PC-3 (cell line): Measurements from ENCODE around the gene BNIP2. TPM values are rescaled to one million over a fixed set of nuclear protein-coding genes. Genes with fewer than 3 reads are reported as not detected.

ENCODE experiments used
- ATAC-seq: fragments of 200-7000 bp; cut with Tn5 transposase; 2 replicates; pipeline ENCODE4 v1.9.1; 2020; ENCODE audit warnings: mild to moderate bottlenecking, moderate library complexity
- BruUV-seq: library from RNA; stranded (reverse); fragments of 400-500 nt; replicated peaks from 2 replicates; lab custom pipeline; 2021; lab: Mats Ljungman, UMichigan
- CTCF ChIA-PET: fragments of 300-600 bp; sonication (Branson Sonifier 250); formaldehyde crosslinking; loops from one replicate; lab custom pipeline; 2022; ENCODE audit warnings: antibody characterized with exemption; lab: Charles Lee
- POLR2A ChIA-PET: fragments of 300-600 bp; sonication (Branson Sonifier 250); formaldehyde crosslinking; loops from one replicate; lab custom pipeline; 2022; ENCODE audit warnings: antibody characterized with exemption; ENCODE audit not compliant: unreplicated experiment; lab: Charles Lee
- DNase-seq: peaks from one replicate; pipeline ENCODE4 v3.0.0-alpha.2; 2015
- H2AFZ ChIP-seq: fragments of 300-600 bp; sonication (generic); 2 replicates; pipeline ENCODE4 v1.6.0; 2016; ENCODE audit warnings: antibody characterized with exemption, low read length
- H3F3A ChIP-seq: fragments of 300-600 bp; sonication (generic); one replicate; pipeline ENCODE4 v1.6.0; 2017; ENCODE audit warnings: antibody characterized with exemption, low read length, control low read depth, mild to moderate bottlenecking; ENCODE audit not compliant: unreplicated experiment
- H3K27ac ChIP-seq: fragments of 300-600 bp; sonication (generic); 2 replicates; pipeline ENCODE4 v1.5.1; 2016; ENCODE audit warnings: mild to moderate bottlenecking, low read length
- H3K27me3 ChIP-seq: fragments of 300-600 bp; sonication (generic); 2 replicates; pipeline ENCODE4 v1.6.1; 2016; ENCODE audit warnings: low read length, mixed read lengths
- H3K36me3 ChIP-seq: fragments of 300-600 bp; sonication (generic); 2 replicates; pipeline ENCODE4 v1.6.1; 2016; ENCODE audit warnings: low read depth, mixed run types, low read length, mixed read lengths
- H3K4me1 ChIP-seq: fragments of 300-600 bp; sonication (generic); 2 replicates; pipeline ENCODE4 v1.5.1; 2016; ENCODE audit warnings: low read length; ENCODE audit not compliant: insufficient read depth
- H3K4me2 ChIP-seq: fragments of 300-600 bp; sonication (generic); 2 replicates; pipeline ENCODE4 v1.6.0; 2016; ENCODE audit warnings: low read length
- H3K4me3 ChIP-seq: fragments of 300-600 bp; sonication (generic); 2 replicates; pipeline ENCODE4 v1.5.1; 2016; ENCODE audit warnings: mild to moderate bottlenecking, low read length, mixed read lengths
- H3K79me2 ChIP-seq: fragments of 300-600 bp; sonication (generic); 2 replicates; pipeline ENCODE4 v1.6.1; 2017; ENCODE audit warnings: low read length, mixed read lengths
- H3K9ac ChIP-seq: fragments of 300-600 bp; sonication (generic); 2 replicates; pipeline ENCODE4 v1.6.0; 2016; ENCODE audit warnings: mild to moderate bottlenecking, low read length
- H3K9me2 ChIP-seq: fragments of 300-600 bp; sonication (generic); replicated peaks from 2 replicates; pipeline ENCODE4 v1.6.1; 2016; ENCODE audit warnings: mixed run types, low read length, mixed read lengths
- H3K9me3 ChIP-seq: fragments of 300-600 bp; sonication (generic); 2 replicates; pipeline ENCODE4 v1.6.1; 2016; ENCODE audit warnings: low read length, mixed read lengths
- H4K20me1 ChIP-seq: fragments of 300-600 bp; sonication (generic); 2 replicates; pipeline ENCODE4 v1.6.1; 2016; ENCODE audit warnings: low read length, mixed read lengths
- EZH2 ChIP-seq: fragments of 300-600 bp; sonication (generic); IDR thresholded peaks from one replicate; pipeline ENCODE4 v1.6.1; 2017; ENCODE audit warnings: antibody characterized with exemption, mild to moderate bottlenecking, low read length; ENCODE audit not compliant: unreplicated experiment
- EZH2phosphoT487 ChIP-seq: fragments of 300-600 bp; sonication (generic); IDR thresholded peaks from 2 replicates; pipeline ENCODE4 v1.6.1; 2018; ENCODE audit warnings: mild to moderate bottlenecking, antibody characterized with exemption, low read length, borderline replicate concordance
- intact Hi-C: fragments of 100-400 bp; cut with micrococcal nuclease; formaldehyde crosslinking; loops from 2 replicates; pipeline ENCODE4 v1.9.0; 2023
- total RNA-seq: library from RNA; depleted of rRNA; stranded (reverse); fragments of >200 nt; gene quantifications from 2 replicates; pipeline ENCODE4 v1.2.3, GENCODE V29; 2014
- TF ChIP-seq, protein P1 (sequence below): fragments of 300-600 bp; sonication (generic); conservative IDR thresholded peaks from 2 replicates; pipeline ENCODE4 v1.5.1; 2017; ENCODE audit warnings: antibody characterized with exemption, low read depth, mild to moderate bottlenecking, low read length

The BNIP2 gene
- total RNA-seq, 1 experiment from 2014 or later: 46.1 TPM

DNA sequence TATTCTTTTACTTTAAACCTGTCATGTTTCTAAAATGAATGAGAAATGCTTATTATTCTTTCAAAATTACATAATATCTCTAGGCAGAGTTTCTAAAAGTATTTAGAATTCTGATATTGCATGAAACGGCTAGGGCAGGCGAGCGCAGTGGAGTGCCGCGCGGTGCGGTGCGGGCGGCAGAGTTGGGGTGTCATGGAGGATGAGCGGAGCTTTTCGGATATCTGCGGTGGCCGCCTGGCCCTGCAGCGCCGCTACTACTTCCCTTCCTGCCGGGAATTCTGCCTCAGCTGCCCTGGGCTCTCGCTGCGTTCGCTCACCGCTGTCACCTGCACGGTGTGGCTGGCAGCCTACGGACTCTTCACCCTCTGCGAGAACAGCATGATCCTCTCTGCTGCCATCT, 12.6 kb downstream of the BNIP2 start:
- Histone ChIP-seq H3K27me3 (no peaks in the 10 kb centered on the region), H3K79me2 (no peaks in the 10 kb centered on the region), H3F3A (no peaks in the 10 kb centered on the region), H3K9ac (no peak overlapping the region), H3K4me1 (no peaks in the 10 kb centered on the region), H3K4me2 (no peak overlapping the region), H3K9me3 (no peaks in the 10 kb centered on the region), H3K36me3 (peaks cover 53% of the 10 kb centered on the region), H3K4me3 (no peak overlapping the region), H3K27ac (no peak overlapping the region), H2AFZ (no peak overlapping the region), H4K20me1 (no peaks in the 10 kb centered on the region), H3K9me2 (no peaks in the 10 kb centered on the region)
- ATAC-seq: no peak
- intact Hi-C loops: no loop called here
- TF ChIP-seq, protein P1, sequence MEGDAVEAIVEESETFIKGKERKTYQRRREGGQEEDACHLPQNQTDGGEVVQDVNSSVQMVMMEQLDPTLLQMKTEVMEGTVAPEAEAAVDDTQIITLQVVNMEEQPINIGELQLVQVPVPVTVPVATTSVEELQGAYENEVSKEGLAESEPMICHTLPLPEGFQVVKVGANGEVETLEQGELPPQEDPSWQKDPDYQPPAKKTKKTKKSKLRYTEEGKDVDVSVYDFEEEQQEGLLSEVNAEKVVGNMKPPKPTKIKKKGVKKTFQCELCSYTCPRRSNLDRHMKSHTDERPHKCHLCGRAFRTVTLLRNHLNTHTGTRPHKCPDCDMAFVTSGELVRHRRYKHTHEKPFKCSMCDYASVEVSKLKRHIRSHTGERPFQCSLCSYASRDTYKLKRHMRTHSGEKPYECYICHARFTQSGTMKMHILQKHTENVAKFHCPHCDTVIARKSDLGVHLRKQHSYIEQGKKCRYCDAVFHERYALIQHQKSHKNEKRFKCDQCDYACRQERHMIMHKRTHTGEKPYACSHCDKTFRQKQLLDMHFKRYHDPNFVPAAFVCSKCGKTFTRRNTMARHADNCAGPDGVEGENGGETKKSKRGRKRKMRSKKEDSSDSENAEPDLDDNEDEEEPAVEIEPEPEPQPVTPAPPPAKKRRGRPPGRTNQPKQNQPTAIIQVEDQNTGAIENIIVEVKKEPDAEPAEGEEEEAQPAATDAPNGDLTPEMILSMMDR: no peak
- TF ChIP-seq EZH2phosphoT487 (no peak), EZH2 (no peak)
- POLR2A ChIA-PET: no interaction called here
- BruUV-seq: no TSS peak
- DNase-seq: no peak
- CTCF ChIA-PET: no interaction called here

- Histone ChIP-seq H3K27me3 (no peaks in the 10 kb centered on the region), H3K4me2 (no peak overlapping the region), H3K27ac (no peak overlapping the region), H3F3A (no peaks in the 10 kb centered on the region), H3K4me1 (no peaks in the 10 kb centered on the region), H3K4me3 (no peak overlapping the region), H4K20me1 (no peaks in the 10 kb centered on the region), H3K9me3 (no peaks in the 10 kb centered on the region), H3K9me2 (no peaks in the 10 kb centered on the region), H3K79me2 (no peaks in the 10 kb centered on the region), H3K9ac (no peak overlapping the region), H3K36me3 (peaks cover 42% of the 10 kb centered on the region), H2AFZ (no peak overlapping the region)
- POLR2A ChIA-PET: no interaction called here
- CTCF ChIA-PET: no interaction called here
- TF ChIP-seq, protein P1: no peak
- no peak for TF ChIP-seq EZH2
- no peak for TF ChIP-seq EZH2phosphoT487
- no peak for ATAC-seq
- intact Hi-C loops: no loop called here
- no TSS peak for BruUV-seq
- DNase-seq: no peak
Observed at GRCh38 chr15:59674361-59674877, 14.7 kb downstream of the BNIP2 start.

DNA sequence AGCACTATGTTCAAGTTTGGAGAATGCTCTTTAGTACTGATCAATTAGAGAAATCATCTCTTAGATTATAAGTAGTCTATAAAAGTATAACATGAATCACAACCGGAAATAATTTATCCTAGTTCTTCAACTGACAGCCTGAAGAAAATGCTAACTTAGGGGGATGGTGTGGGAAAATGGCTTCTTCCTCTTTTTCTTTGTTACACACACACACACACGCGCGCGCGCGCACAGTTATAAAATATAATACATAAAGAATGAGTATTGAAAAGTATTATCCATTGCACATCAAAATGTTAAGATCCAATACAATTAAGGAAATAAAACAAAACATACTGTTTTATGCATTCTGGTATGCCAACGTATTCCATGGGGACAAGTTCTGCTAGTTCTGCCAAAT, 20.6 kb downstream of the BNIP2 start:
- no peak overlapping the region for H3K27ac ChIP-seq
- CTCF ChIA-PET: no interaction called here
- no peak for DNase-seq

More for the DNA sequence above, 20.6 kb downstream of the BNIP2 start:
- no peak overlapping the region for H3K9ac ChIP-seq
- no peak for TF ChIP-seq EZH2phosphoT487
- H3F3A ChIP-seq: no peaks in the 10 kb centered on the region
- H3K4me1 ChIP-seq: no peaks in the 10 kb centered on the region
- H3K4me3 ChIP-seq: no peak overlapping the region
- ATAC-seq: no peak
- POLR2A ChIA-PET: no interaction called here
- intact Hi-C loops: no loop called here
- no peak overlapping the region for H3K4me2 ChIP-seq
- H3K9me3 ChIP-seq: no peaks in the 10 kb centered on the region
- H2AFZ ChIP-seq: no peak overlapping the region
- no TSS peak for BruUV-seq
- no peaks in the 10 kb centered on the region for H3K9me2 ChIP-seq
- H3K79me2 ChIP-seq: no peaks in the 10 kb centered on the region
- no peaks in the 10 kb centered on the region for H3K27me3 ChIP-seq
- no peaks in the 10 kb centered on the region for H4K20me1 ChIP-seq
- peaks cover 23% of the 10 kb centered on the region for H3K36me3 ChIP-seq
